HUES64 (cell line): ENCODE results near the gene NTMT1.

Source experiments
- H3K27ac ChIP-seq: 2 replicates; pipeline ENCODE4 v1.7.0; 2013; ENCODE audit warnings: low read depth, low read length, inconsistent platforms
- H3K27me3 ChIP-seq: 2 replicates; pipeline ENCODE4 v1.6.1; 2013; ENCODE audit warnings: mild to moderate bottlenecking, low read length; ENCODE audit not compliant: insufficient read depth
- H3K36me3 ChIP-seq: 2 replicates; pipeline ENCODE4 v1.6.1; 2013; ENCODE audit warnings: mild to moderate bottlenecking, low read length; ENCODE audit not compliant: insufficient read depth
- H3K4me1 ChIP-seq: 2 replicates; pipeline ENCODE4 v1.6.1; 2013; ENCODE audit warnings: mild to moderate bottlenecking, low read length, moderate library complexity; ENCODE audit not compliant: insufficient read depth
- H3K4me3 ChIP-seq: 2 replicates; pipeline ENCODE4 v1.5.1; 2013; ENCODE audit warnings: mild to moderate bottlenecking, low read length, moderate library complexity
- H3K9ac ChIP-seq: 2 replicates; pipeline ENCODE4 v1.6.1; 2013; ENCODE audit warnings: mild to moderate bottlenecking, low read depth, low read length
- H3K9me3 ChIP-seq: 2 replicates; pipeline ENCODE4 v1.6.1; 2013; ENCODE audit warnings: low read depth, low read length; ENCODE audit not compliant: insufficient read depth
- WGBS: fragments of 150-250, 120-280 bp; methylation state at CpG from one replicate; pipeline ENCODE4 v1.1.7; 2013; ENCODE audit warnings: missing lambda C conversion rate; 5-methylcytosine and 5-hydroxymethylcytosine counted together

NTMT1 gene

DNA sequence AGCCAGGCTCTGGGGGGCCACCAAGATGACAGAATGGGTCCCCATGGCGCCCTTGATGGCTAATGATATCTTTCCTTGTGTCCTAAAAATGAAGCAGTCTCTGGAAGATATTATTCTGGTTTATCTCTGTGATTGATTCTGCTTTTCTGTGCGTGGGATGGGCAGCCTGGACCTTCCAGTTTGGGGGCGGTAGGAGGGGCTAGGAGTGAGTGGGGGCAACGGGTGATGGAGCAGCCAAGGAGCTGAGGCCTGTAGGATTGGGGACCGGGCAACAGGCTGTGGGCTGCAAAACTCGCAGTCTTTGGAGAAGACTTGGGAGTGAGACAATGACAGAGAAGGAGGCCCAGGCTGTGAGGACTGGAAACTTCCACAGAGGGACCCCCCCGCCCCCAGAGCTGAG is 48.3 kb downstream of the NTMT1 start:
- no peaks in the 10 kb centered on the region for H3K9me3 ChIP-seq
- H3K9ac ChIP-seq = no peak overlapping the region
- H3K27me3 ChIP-seq = no peaks in the 10 kb centered on the region
- no peaks in the 10 kb centered on the region for H3K4me1 ChIP-seq
- WGBS = 90% methylated on average over 7 of the region's 7 CpGs
- H3K4me3 ChIP-seq = no peak overlapping the region
- H3K27ac ChIP-seq = no peak overlapping the region
- H3K36me3 ChIP-seq = no peaks in the 10 kb centered on the region

DNA sequence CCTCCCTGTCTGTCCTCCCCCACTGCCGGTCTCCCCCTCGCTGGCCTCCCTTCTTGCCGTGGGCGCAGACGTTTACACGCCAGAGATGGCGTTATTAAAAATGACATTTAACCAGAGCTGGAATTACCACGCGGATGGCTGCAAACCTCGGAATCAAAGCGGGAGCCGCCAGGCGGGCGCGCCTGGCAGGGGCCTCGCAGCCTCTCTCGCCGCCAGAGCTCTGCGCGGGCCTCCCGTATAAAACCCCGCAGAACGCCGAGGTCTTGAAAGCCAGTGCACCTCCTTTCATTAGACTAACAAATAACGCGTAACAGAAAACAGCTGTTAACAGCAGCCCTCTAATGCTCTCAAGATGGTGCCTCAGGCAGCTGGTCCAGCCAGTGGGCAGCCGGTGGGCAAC is 49.7 kb downstream of the NTMT1 start:
- no peaks in the 10 kb centered on the region for H3K9me3 ChIP-seq
- WGBS = 93% methylated on average over 27 of the region's 27 CpGs
- H3K27me3 ChIP-seq = no peaks in the 10 kb centered on the region
- no peaks in the 10 kb centered on the region for H3K4me1 ChIP-seq
- H3K9ac ChIP-seq = no peak overlapping the region
- H3K4me3 ChIP-seq = no peak overlapping the region
- no peaks in the 10 kb centered on the region for H3K36me3 ChIP-seq
- H3K27ac ChIP-seq = no peak overlapping the region

GRCh38 chr9:129676287-129676686 is 50.3 kb downstream of the NTMT1 start:
- H3K9me3 ChIP-seq = no peaks in the 10 kb centered on the region
- no peak overlapping the region for H3K4me3 ChIP-seq
- H3K27me3 ChIP-seq = no peaks in the 10 kb centered on the region
- 94% methylated on average over 4 of the region's 4 CpGs for WGBS
- H3K4me1 ChIP-seq = no peaks in the 10 kb centered on the region
- no peaks in the 10 kb centered on the region for H3K36me3 ChIP-seq
- no peak overlapping the region for H3K9ac ChIP-seq
- no peak overlapping the region for H3K27ac ChIP-seq

DNA sequence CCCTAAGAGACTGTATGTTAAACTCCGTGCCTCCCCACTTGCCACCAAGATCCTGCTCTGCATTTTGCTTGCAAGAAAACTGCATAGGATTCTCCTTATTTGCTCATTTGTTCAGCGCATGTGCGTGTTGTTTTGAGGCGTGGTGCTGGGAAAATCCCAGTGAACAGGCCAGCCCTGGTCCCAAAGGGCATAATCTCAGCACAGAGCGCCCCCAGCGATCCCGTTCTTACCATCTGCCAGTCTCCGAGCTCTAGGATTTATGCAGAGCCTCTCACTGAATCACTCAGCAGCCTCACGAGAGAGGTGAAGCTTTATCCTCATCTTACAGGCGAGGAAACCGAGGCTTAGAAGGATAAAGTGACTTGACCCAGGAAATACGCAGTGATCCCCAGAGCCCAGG is 51.0 kb downstream of the NTMT1 start:
- no peaks in the 10 kb centered on the region for H3K36me3 ChIP-seq
- no peak overlapping the region for H3K4me3 ChIP-seq
- 76% methylated on average over 12 of the region's 12 CpGs for WGBS
- H3K4me1 ChIP-seq = no peaks in the 10 kb centered on the region
- H3K9ac ChIP-seq = no peak overlapping the region
- H3K27me3 ChIP-seq = no peaks in the 10 kb centered on the region
- no peaks in the 10 kb centered on the region for H3K9me3 ChIP-seq
- H3K27ac ChIP-seq = no peak overlapping the region

- WGBS = 59% methylated on average over 9 of the region's 9 CpGs
- H3K4me3 ChIP-seq = no peak overlapping the region
- H3K27ac ChIP-seq = no peak overlapping the region
- H3K9ac ChIP-seq = no peak overlapping the region
- no peaks in the 10 kb centered on the region for H3K36me3 ChIP-seq
- H3K27me3 ChIP-seq = no peaks in the 10 kb centered on the region
- no peaks in the 10 kb centered on the region for H3K4me1 ChIP-seq
- no peaks in the 10 kb centered on the region for H3K9me3 ChIP-seq
Measured at GRCh38 chr9:129677456-129677855, 51.5 kb downstream of the NTMT1 start.

- no peaks in the 10 kb centered on the region for H3K36me3 ChIP-seq
- no peak overlapping the region for H3K9ac ChIP-seq
- H3K4me3 ChIP-seq = no peak overlapping the region
- no peak overlapping the region for H3K27ac ChIP-seq
- no peaks in the 10 kb centered on the region for H3K27me3 ChIP-seq
- H3K9me3 ChIP-seq = no peaks in the 10 kb centered on the region
- WGBS = 90% methylated on average over 9 of the region's 9 CpGs
- H3K4me1 ChIP-seq = no peaks in the 10 kb centered on the region
Measured at GRCh38 chr9:129678844-129679243, 52.9 kb downstream of the NTMT1 start.

GRCh38 chr9:129679537-129679936 is 53.6 kb downstream of the NTMT1 start:
- Histone ChIP-seq H3K4me1 (no peaks in the 10 kb centered on the region), H3K27me3 (no peaks in the 10 kb centered on the region), H3K27ac (no peak overlapping the region), H3K4me3 (no peak overlapping the region), H3K36me3 (no peaks in the 10 kb centered on the region), H3K9ac (no peak overlapping the region), H3K9me3 (no peaks in the 10 kb centered on the region)
- 88% methylated on average over 9 of the region's 9 CpGs for WGBS

- no peaks in the 10 kb centered on the region for H3K27me3 ChIP-seq
- 91% methylated on average over 11 of the region's 11 CpGs for WGBS
- no peaks in the 10 kb centered on the region for H3K36me3 ChIP-seq
- H3K4me3 ChIP-seq = no peak overlapping the region
- no peak overlapping the region for H3K27ac ChIP-seq
- no peaks in the 10 kb centered on the region for H3K4me1 ChIP-seq
- H3K9me3 ChIP-seq = no peaks in the 10 kb centered on the region
- H3K9ac ChIP-seq = no peak overlapping the region
Measured at GRCh38 chr9:129681924-129682323, 56.0 kb downstream of the NTMT1 start.

- Histone ChIP-seq H3K27me3 (no peaks in the 10 kb centered on the region), H3K4me1 (no peaks in the 10 kb centered on the region)
- 74% methylated on average over 5 of the region's 7 CpGs for WGBS
Measured at GRCh38 chr9:129682381-129682780, 56.4 kb downstream of the NTMT1 start.

DNA sequence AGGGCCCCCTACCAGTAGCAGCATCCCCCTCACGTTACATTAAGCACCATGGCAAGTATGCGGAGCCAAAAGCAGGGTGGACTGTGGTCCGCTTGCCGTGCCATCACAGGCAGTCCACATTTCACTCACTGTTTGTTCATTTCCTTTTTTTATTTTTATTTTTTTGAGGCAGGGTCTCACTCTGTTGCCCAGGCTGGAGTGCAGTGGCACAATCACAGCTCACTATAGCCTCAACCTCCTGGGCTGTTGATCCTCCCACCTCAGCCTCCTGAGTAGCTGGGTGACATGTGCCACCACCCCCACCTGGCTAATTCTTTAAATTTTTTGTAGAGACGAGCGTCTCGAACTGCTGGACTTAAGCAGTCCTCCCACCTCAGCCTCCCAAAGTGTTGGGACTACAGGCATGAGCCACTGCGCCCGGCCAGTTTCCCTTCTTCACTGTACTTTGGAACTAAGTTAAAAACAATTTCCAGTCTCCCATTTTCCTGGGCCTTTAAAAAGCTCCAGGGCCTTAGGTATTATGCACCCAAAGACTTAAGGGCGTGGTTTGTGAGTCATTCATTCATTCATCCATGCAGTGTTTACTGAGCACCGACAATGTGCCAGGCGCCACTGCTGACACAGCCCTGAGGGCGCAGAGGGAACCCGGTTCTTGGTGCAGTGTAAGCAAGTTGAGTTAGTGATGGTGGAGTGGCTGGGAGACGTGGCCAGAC is 59.4 kb downstream of the NTMT1 start:
- H3K9me3 ChIP-seq = no peaks in the 10 kb centered on the region
- no peaks in the 10 kb centered on the region for H3K36me3 ChIP-seq
- no peaks in the 10 kb centered on the region for H3K4me1 ChIP-seq
- H3K4me3 ChIP-seq = no peak overlapping the region
- no peaks in the 10 kb centered on the region for H3K27me3 ChIP-seq
- no peak overlapping the region for H3K9ac ChIP-seq
- no peak overlapping the region for H3K27ac ChIP-seq
- 87% methylated on average over 15 of the region's 15 CpGs for WGBS

More at GRCh38 chr9:129682381-129682780, 56.4 kb downstream of the NTMT1 start:
- no peaks in the 10 kb centered on the region for H3K9me3 ChIP-seq
- no peak overlapping the region for H3K9ac ChIP-seq
- no peak overlapping the region for H3K27ac ChIP-seq
- H3K4me3 ChIP-seq = no peak overlapping the region
- no peaks in the 10 kb centered on the region for H3K36me3 ChIP-seq
